Heart left ventricle (tissue), 13 donors: ENCODE measurements around the gene PRPF38B.

ENCODE experiments used
- POLR2A ChIP-seq, 2 donors: fragments of 450-650 bp; IDR thresholded peaks; one replicate each; pipeline ENCODE4 v1.6.1; 2017; ENCODE audit warnings: antibody characterized with exemption in 2 of 2, mild to moderate bottlenecking in 2 of 2, moderate library complexity in 2 of 2
- TF ChIP-seq, protein P1 (sequence below), 12 donors: fragments of 200-600 bp; sonication (generic) in 4 of 12; IDR thresholded peaks; one replicate each; pipeline versions ENCODE4 v1.5.0 to v1.8.0; 2018 to 2022; ENCODE audit warnings: antibody characterized with exemption in 12 of 12, mild to moderate bottlenecking in 5 of 12
- donor health status: ischemic (EF 13 %, LVEDD 7.1; RV severe dilation, severe dysfunction).
- donor health status: DM: no; HTN: yes; CAD: no.
- donor health status: DM: no; HTN: no; CAD: no.
- donor health status: ischemic (EF 25% LVEDD 6.9; RV normal size, moderate dysfunction).
- donor health status: ischemic (EF 25% LVEDD 5.7; RV mildly dilated, moderate dysfunction).
- donor health status: ischemic (EF 35%, LVEDD 5.7; RV mildly dilated, moderate dysfunction).
- donor health status: nonischemic (EF 11% LVEDD 7.7; RV severe dilation, severe dysfunction).
- donor health status: DM: yes; HTN: yes; CAD: no.
- donor health status: PGD.
- donor health status: ischemic (EF 29% LVEDD 5.4; RV normal size, mild dysfunction).
- donor health status: nonischemic (EF 23%, LVEDD 6.1; RV moderate dilation, normal function).

DNA sequence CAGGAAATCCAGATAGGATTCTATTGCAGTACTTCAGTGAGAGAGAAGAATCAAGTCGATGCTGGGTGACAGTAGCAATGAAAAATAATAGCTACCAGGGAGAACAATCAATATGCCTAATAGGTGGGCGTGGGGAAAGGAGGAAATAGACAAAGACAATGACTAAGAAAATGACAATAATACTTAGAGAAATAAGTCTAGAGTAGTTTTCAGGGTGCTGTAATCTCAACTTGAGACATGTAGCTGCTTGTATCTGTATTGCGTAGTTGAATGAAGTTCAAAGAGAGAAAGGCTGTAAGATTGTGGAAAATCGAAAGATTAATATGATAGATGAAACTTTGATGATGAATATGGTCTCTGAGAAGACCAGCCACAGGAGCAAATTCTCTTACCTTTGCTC lies 57.0 kb downstream of the PRPF38B start:
- TF ChIP-seq POLR2A (IDR thresholded peaks at IDR 0.05) = no peak
- TF ChIP-seq, protein P1, sequence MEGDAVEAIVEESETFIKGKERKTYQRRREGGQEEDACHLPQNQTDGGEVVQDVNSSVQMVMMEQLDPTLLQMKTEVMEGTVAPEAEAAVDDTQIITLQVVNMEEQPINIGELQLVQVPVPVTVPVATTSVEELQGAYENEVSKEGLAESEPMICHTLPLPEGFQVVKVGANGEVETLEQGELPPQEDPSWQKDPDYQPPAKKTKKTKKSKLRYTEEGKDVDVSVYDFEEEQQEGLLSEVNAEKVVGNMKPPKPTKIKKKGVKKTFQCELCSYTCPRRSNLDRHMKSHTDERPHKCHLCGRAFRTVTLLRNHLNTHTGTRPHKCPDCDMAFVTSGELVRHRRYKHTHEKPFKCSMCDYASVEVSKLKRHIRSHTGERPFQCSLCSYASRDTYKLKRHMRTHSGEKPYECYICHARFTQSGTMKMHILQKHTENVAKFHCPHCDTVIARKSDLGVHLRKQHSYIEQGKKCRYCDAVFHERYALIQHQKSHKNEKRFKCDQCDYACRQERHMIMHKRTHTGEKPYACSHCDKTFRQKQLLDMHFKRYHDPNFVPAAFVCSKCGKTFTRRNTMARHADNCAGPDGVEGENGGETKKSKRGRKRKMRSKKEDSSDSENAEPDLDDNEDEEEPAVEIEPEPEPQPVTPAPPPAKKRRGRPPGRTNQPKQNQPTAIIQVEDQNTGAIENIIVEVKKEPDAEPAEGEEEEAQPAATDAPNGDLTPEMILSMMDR (IDR thresholded peaks at IDR 0.05) = no peak
